ENCODE measurements around the gene AMDHD1.

Gene AMDHD1

GRCh38 chr12:95943330-95943842, at the start of gene AMDHD1:
Gene AMDHD1 (plus strand): TSS chr12:95943331. CDS start chr12:95943399, 68 bp downstream.
- DNase-seq (ENCODE audit: low read depth, low spot score) = peak; percentile 83

GRCh38 chr12:95896846-95897245, 46.3 kb upstream of the AMDHD1 start:
- DNase-seq (ENCODE audit: low read depth, low spot score) = no peak

GRCh38 chr12:95898081-95898480, 45.0 kb upstream of the AMDHD1 start:
- DNase-seq (ENCODE audit: low read depth, low spot score) = no peak

GRCh38 chr12:95908573-95908972, 34.6 kb upstream of the AMDHD1 start:
- DNase-seq (ENCODE audit: low read depth, low spot score) = peak; percentile 10

GRCh38 chr12:95909871-95910270, 33.3 kb upstream of the AMDHD1 start:
- DNase-seq (ENCODE audit: low read depth, low spot score) = no peak

- peak; percentile 66 for DNase-seq (ENCODE audit: low read depth, low spot score)
These were observed 24.7 kb upstream of the AMDHD1 start for GRCh38 chr12:95918194-95918993.

- no peak for DNase-seq (ENCODE audit: low read depth, low spot score)
These were observed 24.0 kb upstream of the AMDHD1 start for GRCh38 chr12:95919110-95919509.

- no peak for DNase-seq (ENCODE audit: low read depth, low spot score)
These were observed 20.9 kb upstream of the AMDHD1 start for GRCh38 chr12:95922231-95922630.

GRCh38 chr12:95940514-95940913, 2.6 kb upstream of the AMDHD1 start:
- DNase-seq (ENCODE audit: low read depth, low spot score) = no peak

- peak; percentile 35 for DNase-seq (ENCODE audit: low read depth, low spot score)
These were observed 1.0 kb upstream of the AMDHD1 start for GRCh38 chr12:95942101-95942523.

- peak; percentile 84 for DNase-seq (ENCODE audit: low read depth, low spot score)
These were observed 404 bp upstream of the AMDHD1 start, which contains the start of gene CCDC38 for GRCh38 chr12:95942524-95943329. Gene CCDC38 (minus strand): TSS chr12:95942614. CDS start chr12:95936509, 6,105 bp downstream.

GRCh38 chr12:95944108-95944704, 1.1 kb downstream of the AMDHD1 start:
- no peak for DNase-seq (ENCODE audit: low read depth, low spot score)

GRCh38 chr12:95949477-95950206, 6.5 kb downstream of the AMDHD1 start:
- DNase-seq (ENCODE audit: low read depth, low spot score) = no peak

- DNase-seq (ENCODE audit: low read depth, low spot score) = no peak
These were observed 8.4 kb downstream of the AMDHD1 start for GRCh38 chr12:95951515-95951914.

GRCh38 chr12:95953000-95953399, 9.9 kb downstream of the AMDHD1 start:
- DNase-seq (ENCODE audit: low read depth, low spot score) = no peak

- no peak for DNase-seq (ENCODE audit: low read depth, low spot score)
These were observed 12.5 kb downstream of the AMDHD1 start for GRCh38 chr12:95955549-95956159.

- DNase-seq (ENCODE audit: low read depth, low spot score) = no peak
These were observed 13.5 kb downstream of the AMDHD1 start for GRCh38 chr12:95956557-95957145.

GRCh38 chr12:95959107-95959506, 16.0 kb downstream of the AMDHD1 start:
- no peak for DNase-seq (ENCODE audit: low read depth, low spot score)

GRCh38 chr12:95960241-95960640, 17.1 kb downstream of the AMDHD1 start:
- no peak for DNase-seq (ENCODE audit: low read depth, low spot score)

GRCh38 chr12:95962222-95962621, 19.1 kb downstream of the AMDHD1 start:
- no peak for DNase-seq (ENCODE audit: low read depth, low spot score)
